ENCODE results near the gene DCTPP1. TPM values are rescaled to one million over a fixed set of nuclear protein-coding genes. Genes with fewer than 3 reads are reported as not detected.
A peak's percentile ranks its signal among the peaks of the same experiment; 100 is the strongest.

DCTPP1 gene
- total and polyA plus RNA-seq, 2 of the 13 experiments (the other 11 are each of a cell fraction or from before 2014, with no cell fraction given): 54.8 to 74.4 TPM

- TF ChIP-seq ZMYM4 (CRISPR knock-in tag; IDR thresholded peaks at IDR 0.05) (peak; percentile 49; the same call in 1 of the 2 replicates), PLSCR1 (CRISPR knock-in tag; IDR thresholded peaks at IDR 0.05; ENCODE audit: borderline replicate concordance) (no peak), ZNF878 (CRISPR knock-in tag; IDR thresholded peaks at IDR 0.05) (no peak), MYC (CRISPR knock-in tag; IDR thresholded peaks at IDR 0.05; ENCODE audit: borderline replicate concordance) (peak; percentile 94), AFF4 (CRISPR knock-in tag; IDR thresholded peaks at IDR 0.05) (no peak), PRMT3 (CRISPR knock-in tag; IDR thresholded peaks at IDR 0.05; ENCODE audit: borderline replicate concordance, low read depth) (no peak), KLF16 (CRISPR knock-in tag; IDR thresholded peaks at IDR 0.05) (peak in 1 of 2 experiments; percentile 95; a peak in 2 of 4 replicates), MAF1 (CRISPR knock-in tag; IDR thresholded peaks at IDR 0.05; ENCODE audit: borderline replicate concordance) (peak; percentile 70; the same call in 1 of the 2 replicates), ELF1 (CRISPR knock-in tag; IDR thresholded peaks at IDR 0.05) (peak; percentile 81), ZZZ3 (CRISPR knock-in tag; IDR thresholded peaks at IDR 0.05; ENCODE audit: borderline replicate concordance) (no peak; the same call in 1 of the 2 replicates), ZNF7 (CRISPR knock-in tag; IDR thresholded peaks at IDR 0.05) (no peak; the same call in 1 of the 2 replicates), ZNF576 (CRISPR knock-in tag; IDR thresholded peaks at IDR 0.05) (0 out of 2 replicates have a peak, but pooled peaks have one; percentile 1), ZFP1 (CRISPR knock-in tag; IDR thresholded peaks at IDR 0.05) (no peak), MXD1 (CRISPR knock-in tag; IDR thresholded peaks at IDR 0.05) (peak; percentile 93), ZBTB7A (CRISPR knock-in tag; IDR thresholded peaks at IDR 0.05) (peak; percentile 73), ISL2 (CRISPR knock-in tag; IDR thresholded peaks at IDR 0.05) (peak; percentile 52), POLR2AphosphoS5 (IDR thresholded peaks at IDR 0.05; ENCODE audit: low read depth, low read length) (peak; percentile 41; the same call in 1 of the 2 replicates)
- TF ChIP-seq, protein P1, sequence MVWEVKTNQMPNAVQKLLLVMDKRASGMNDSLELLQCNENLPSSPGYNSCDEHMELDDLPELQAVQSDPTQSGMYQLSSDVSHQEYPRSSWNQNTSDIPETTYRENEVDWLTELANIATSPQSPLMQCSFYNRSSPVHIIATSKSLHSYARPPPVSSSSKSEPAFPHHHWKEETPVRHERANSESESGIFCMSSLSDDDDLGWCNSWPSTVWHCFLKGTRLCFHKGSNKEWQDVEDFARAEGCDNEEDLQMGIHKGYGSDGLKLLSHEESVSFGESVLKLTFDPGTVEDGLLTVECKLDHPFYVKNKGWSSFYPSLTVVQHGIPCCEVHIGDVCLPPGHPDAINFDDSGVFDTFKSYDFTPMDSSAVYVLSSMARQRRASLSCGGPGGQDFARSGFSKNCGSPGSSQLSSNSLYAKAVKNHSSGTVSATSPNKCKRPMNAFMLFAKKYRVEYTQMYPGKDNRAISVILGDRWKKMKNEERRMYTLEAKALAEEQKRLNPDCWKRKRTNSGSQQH (CRISPR knock-in tag; IDR thresholded peaks at IDR 0.05; ENCODE audit: low read depth): peak; percentile 91; the same call in 1 of the 2 replicates
- TF ChIP-seq, protein P2, sequence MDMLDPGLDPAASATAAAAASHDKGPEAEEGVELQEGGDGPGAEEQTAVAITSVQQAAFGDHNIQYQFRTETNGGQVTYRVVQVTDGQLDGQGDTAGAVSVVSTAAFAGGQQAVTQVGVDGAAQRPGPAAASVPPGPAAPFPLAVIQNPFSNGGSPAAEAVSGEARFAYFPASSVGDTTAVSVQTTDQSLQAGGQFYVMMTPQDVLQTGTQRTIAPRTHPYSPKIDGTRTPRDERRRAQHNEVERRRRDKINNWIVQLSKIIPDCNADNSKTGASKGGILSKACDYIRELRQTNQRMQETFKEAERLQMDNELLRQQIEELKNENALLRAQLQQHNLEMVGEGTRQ (IDR thresholded peaks at IDR 0.05; ENCODE audit: low read depth, low read length): no peak
- TF ChIP-seq, protein P2 (CRISPR knock-in tag; IDR thresholded peaks at IDR 0.05; ENCODE audit: borderline replicate concordance): no peak
Observed at GRCh38 chr16:30395155-30395991, 34.5 kb downstream of the DCTPP1 start, which contains the start of gene ZNF48 (continued).

Measured in HepG2 (cell line).